ENCODE results near the gene SLC24A3.

DNA sequence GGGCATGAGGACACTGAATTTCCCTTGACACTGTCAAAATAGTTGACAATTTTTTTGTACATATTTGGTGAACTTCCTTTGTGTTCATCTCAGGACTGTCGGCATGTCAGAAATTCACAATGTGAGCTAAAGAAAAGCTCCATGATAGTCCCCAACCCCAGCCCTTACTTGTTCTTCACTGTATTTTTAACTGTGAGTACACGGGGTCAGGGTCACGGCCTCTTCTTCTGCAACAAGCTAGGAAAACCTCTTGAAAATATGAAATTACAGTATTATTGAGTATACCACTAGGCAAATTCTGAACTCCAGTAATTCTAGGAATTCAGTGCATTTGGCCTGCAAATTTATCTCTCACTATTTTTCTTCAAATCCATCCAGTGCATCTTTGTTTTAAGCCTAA, 199.4 kb downstream of the SLC24A3 start:
- TF ChIP-seq CTCF (IDR thresholded peaks at IDR 0.05): no peak
- no peak for TF ChIP-seq POLR2AphosphoS5 (IDR thresholded peaks at IDR 0.05; ENCODE audit: low read depth, low read length)

Data from Panc1 (cell line).